GM18520 (cell line): ENCODE measurements around the gene HAUS8.

Experiments used
- ATAC-seq: cut with Tn5 transposase; IDR thresholded peaks from one replicate; pipeline ENCODE4 v1.9.1; 2021; ENCODE audit not compliant: unreplicated experiment

The HAUS8 gene

GRCh38 chr19:17001603-17002183, 73.6 kb downstream of the HAUS8 start:
- ATAC-seq, result no peak
